Measurements from ENCODE around the gene OPA1. TPM values are rescaled to one million over a fixed set of nuclear protein-coding genes. Genes with fewer than 3 reads are reported as not detected.

OPA1 gene
- total RNA-seq, 4 donors from 2014 or later, result 20.3 to 68.4 (median 39.7) TPM

DNA sequence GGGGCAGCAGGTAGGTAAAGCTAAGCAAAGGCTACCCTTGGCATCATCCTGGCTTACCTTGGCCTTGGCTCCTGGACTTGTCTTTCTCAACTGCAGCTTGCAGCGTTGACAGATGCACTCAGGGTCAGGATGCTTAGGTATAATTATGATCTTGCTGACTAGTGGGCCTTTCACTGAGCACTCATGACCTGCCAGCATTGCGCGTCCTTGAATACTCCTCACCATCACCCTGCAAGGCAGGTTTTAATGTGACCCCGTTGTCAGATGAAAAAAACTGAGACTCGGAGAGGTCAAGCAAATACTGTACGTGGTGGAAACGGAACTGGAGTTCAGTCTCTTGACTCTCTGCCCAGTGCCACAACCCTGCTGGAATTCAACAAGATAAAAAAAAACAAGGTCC is 126.7 kb downstream of the OPA1 start:
- Histone ChIP-seq H3K36me3 (no peaks in the 10 kb centered on the region), H3K4me3 (no peak overlapping the region), H3K27me3 (no peaks in the 10 kb centered on the region), H3K9me3 (peaks cover 0 to under 1% of the 10 kb centered on the region in 2 donors), H3K4me1 (no peaks in the 10 kb centered on the region), H3K27ac (no peak overlapping the region)
- DNase-seq, result no peak
- intact Hi-C loops (cut with DNase I; ENCODE audit: low total_unique reads), result no loop called here
- TF ChIP-seq, protein P1, sequence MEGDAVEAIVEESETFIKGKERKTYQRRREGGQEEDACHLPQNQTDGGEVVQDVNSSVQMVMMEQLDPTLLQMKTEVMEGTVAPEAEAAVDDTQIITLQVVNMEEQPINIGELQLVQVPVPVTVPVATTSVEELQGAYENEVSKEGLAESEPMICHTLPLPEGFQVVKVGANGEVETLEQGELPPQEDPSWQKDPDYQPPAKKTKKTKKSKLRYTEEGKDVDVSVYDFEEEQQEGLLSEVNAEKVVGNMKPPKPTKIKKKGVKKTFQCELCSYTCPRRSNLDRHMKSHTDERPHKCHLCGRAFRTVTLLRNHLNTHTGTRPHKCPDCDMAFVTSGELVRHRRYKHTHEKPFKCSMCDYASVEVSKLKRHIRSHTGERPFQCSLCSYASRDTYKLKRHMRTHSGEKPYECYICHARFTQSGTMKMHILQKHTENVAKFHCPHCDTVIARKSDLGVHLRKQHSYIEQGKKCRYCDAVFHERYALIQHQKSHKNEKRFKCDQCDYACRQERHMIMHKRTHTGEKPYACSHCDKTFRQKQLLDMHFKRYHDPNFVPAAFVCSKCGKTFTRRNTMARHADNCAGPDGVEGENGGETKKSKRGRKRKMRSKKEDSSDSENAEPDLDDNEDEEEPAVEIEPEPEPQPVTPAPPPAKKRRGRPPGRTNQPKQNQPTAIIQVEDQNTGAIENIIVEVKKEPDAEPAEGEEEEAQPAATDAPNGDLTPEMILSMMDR (IDR thresholded peaks at IDR 0.05), result no peak
- no peak for TF ChIP-seq POLR2A (IDR thresholded peaks at IDR 0.05)

DNA sequence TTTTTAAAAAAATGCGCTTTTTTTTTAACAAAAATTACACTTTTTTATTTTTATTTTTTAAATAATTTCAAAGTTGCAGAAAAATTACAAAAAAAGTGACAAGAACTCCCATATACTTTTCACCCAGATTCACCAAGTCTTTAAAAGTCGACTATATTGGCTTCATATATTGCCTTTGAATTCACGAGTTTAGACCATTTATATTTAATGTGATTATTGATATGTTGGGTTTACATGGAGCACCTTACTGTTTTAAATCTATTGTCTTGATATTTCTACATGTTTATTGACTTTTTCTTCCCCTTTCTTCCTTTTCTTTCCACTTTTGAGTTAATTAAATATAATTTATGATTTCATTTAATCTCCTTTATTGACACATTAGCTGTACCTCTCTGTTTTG is 127.2 kb downstream of the OPA1 start:
- Histone ChIP-seq H3K36me3 (no peaks in the 10 kb centered on the region), H3K4me3 (no peak overlapping the region), H3K27ac (no peak overlapping the region), H3K27me3 (no peaks in the 10 kb centered on the region), H3K9me3 (no peaks in the 10 kb centered on the region), H3K4me1 (no peaks in the 10 kb centered on the region)
- no peak for DNase-seq
- intact Hi-C loops (cut with DNase I; ENCODE audit: low total_unique reads), result no loop called here
- TF ChIP-seq, protein P1 (IDR thresholded peaks at IDR 0.05), result no peak
- no peak for TF ChIP-seq POLR2A (IDR thresholded peaks at IDR 0.05)

DNA sequence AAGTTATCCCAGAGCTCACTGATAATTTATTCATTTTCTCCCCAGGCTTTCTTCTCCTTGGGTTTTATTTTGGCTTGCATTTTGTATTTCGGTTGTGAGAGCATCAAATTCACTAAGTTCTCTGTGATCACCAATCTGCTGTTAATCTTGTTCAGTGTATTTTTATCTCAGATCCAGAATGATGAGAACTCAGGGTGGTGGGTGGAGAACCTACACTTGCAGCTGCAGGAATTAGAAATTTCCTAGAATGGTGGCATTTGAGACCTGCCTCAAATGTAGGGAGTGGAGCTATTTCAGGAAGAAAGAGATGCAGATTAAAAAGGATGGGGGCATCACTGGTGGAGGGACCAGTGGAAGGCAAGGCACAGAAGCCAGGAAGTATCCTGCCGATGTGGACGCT is 129.6 kb downstream of the OPA1 start:
- Histone ChIP-seq H3K36me3 (no peaks in the 10 kb centered on the region), H3K27ac (no peak overlapping the region), H3K9me3 (no peaks in the 10 kb centered on the region), H3K4me3 (no peak overlapping the region), H3K4me1 (no peaks in the 10 kb centered on the region), H3K27me3 (no peaks in the 10 kb centered on the region)
- intact Hi-C loops (cut with DNase I; ENCODE audit: low total_unique reads), result no loop called here
- no peak for DNase-seq
- TF ChIP-seq, protein P1 (IDR thresholded peaks at IDR 0.05), result no peak
- TF ChIP-seq POLR2A (IDR thresholded peaks at IDR 0.05), result no peak

DNA sequence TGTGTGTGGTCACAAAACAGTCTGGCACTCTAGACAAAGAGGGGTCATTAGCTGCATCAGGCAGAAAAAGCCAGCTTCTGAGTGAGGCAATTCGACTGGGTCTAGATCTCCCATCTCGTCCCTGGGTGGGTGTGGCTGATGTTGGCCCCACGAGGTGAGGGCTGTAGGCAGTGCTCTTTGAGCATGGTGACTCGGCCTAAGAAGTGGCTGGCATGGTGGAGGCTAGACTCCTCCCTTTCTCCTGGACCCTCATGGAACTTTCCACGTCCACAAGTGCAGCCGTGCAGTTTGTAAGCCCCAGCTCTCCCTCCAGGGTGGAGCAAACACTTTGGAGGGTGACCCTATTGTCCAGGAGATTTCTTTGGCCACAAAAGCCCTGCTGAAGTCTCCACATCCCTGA is 134.1 kb downstream of the OPA1 start:
- DNase-seq, result no peak

DNA sequence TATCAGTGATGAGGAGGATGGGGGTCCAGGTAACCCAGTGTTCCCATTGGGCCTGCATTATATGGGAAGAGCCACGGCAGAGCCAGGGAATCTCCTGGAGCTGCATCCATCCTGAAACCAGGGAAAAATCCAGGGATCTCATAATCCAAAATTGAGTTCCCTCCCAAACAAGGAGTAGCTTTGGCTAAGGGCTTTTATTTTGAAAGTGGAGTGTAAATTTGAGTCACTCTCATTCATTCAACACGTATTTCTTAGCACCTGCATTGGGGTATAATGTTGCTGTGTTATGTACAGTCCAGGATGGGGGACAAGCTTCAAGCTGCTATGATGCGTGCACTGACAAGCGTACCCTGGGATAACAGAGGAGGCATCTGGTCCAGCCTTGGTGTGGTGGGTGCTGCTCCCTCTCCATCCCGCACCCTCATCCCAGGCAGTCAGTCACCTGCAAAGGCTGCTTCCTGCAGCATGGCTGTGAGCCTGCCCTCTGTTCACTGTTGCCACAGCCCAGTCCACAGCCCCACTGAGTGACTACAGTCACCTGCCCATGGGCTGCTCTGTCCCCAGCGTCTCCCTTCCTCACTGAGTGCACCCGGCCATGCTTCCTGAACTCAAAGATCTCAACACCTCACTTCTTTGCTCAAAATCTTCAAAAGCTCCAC is 135.6 kb downstream of the OPA1 start:
- H3K4me1 ChIP-seq, result no peaks in the 10 kb centered on the region
- no peaks in the 10 kb centered on the region for H3K9me3 ChIP-seq
- H3K36me3 ChIP-seq, result no peaks in the 10 kb centered on the region
- intact Hi-C loops (cut with DNase I; ENCODE audit: low total_unique reads), result no loop called here
- DNase-seq, result no peak
- H3K27me3 ChIP-seq, result no peaks in the 10 kb centered on the region
- no peak for TF ChIP-seq POLR2A (IDR thresholded peaks at IDR 0.05)
- TF ChIP-seq, protein P1 (IDR thresholded peaks at IDR 0.05), result no peak
- H3K27ac ChIP-seq, result no peak overlapping the region
- no peak overlapping the region for H3K4me3 ChIP-seq

More for the DNA sequence above, 134.1 kb downstream of the OPA1 start:
- intact Hi-C loops (cut with DNase I; ENCODE audit: low total_unique reads), result no loop called here
- TF ChIP-seq POLR2A (IDR thresholded peaks at IDR 0.05), result no peak
- TF ChIP-seq, protein P1 (IDR thresholded peaks at IDR 0.05), result no peak
- H3K36me3 ChIP-seq, result no peaks in the 10 kb centered on the region
- no peak overlapping the region for H3K4me3 ChIP-seq
- no peaks in the 10 kb centered on the region for H3K9me3 ChIP-seq
- no peak overlapping the region for H3K27ac ChIP-seq
- no peaks in the 10 kb centered on the region for H3K4me1 ChIP-seq
- H3K27me3 ChIP-seq, result no peaks in the 10 kb centered on the region

Data from uterus (tissue), 4 donors.